ENCODE results near the gene BATF3.
"Not testable (repeated sequence)": the region's sequence is repeated elsewhere in the genome, so short reads cannot be mapped to it uniquely, and the experiment has no call there.

Gene BATF3, protein sequence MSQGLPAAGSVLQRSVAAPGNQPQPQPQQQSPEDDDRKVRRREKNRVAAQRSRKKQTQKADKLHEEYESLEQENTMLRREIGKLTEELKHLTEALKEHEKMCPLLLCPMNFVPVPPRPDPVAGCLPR

DNA sequence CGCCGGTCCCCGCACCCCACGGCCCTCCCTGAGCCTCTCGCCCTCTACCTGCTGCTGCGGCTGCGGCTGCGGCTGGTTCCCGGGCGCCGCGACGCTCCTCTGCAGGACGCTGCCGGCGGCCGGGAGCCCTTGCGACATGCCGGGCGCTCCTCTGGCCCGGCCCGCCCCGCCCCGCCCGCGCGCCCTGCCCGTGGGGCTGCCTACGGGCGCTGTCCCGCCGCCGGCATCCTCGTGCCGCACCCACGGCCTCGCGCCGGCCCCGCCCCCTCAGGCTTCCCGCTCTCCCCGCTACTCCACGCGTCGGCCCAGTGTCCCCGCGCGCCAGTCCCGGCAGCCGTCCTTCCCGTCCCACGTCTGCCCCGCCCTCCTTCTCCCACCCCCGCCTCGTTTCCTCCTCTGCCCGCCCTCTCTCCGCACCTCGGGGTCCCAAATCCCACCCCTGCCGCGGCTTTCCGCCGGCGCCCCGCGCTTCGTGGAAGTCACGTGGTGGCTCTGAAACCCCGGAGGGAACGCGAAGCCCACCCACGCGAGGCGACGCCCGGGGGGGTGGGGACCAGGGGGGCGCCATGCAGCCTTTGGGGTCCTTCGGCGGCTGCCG is at the start of gene BATF3:
BATF3 (minus strand) TSS at position 216 of the 598 bp plus-strand sequence; CDS start at position 138, 78 bp downstream.
- no peak for DNase-seq

DNA sequence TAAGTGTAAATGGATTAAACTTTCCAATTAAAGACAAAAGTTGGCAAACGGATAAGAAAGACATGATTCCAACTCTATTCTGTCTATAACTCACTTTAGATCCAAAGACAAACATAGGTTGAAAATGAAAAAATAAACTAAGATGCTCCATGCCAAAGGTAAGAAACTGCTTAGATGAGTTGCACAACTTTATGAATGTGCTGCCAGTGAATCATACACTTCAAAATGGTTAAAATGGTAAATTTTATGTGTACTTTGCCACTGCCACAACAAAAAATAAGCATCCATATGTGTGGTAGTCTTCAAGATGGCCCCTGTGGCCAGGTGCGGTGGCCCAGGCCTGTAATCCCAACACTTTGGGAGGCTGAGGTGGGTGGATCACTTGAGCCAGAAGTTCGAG is 46.9 kb upstream of the BATF3 start:
- no peak for DNase-seq

DNA sequence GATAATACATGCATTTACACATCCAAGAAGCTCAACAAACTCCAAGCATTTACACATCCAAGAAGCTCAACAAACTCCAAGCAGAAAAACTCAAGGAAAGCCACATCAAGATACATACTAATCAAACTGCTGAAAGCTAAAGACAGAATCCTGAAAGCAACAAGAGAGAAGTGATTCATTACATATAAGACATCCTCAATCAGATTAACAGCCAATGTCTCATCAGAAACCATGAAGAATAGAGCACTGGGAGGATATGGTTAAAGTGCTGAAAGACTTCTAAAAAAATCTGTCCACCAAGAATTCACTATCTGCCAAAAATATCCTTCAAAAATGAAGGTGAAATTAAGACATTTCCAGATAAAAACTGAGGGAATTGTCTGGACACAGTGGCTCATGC is 45.7 kb upstream of the BATF3 start:
- no peak for DNase-seq

DNA sequence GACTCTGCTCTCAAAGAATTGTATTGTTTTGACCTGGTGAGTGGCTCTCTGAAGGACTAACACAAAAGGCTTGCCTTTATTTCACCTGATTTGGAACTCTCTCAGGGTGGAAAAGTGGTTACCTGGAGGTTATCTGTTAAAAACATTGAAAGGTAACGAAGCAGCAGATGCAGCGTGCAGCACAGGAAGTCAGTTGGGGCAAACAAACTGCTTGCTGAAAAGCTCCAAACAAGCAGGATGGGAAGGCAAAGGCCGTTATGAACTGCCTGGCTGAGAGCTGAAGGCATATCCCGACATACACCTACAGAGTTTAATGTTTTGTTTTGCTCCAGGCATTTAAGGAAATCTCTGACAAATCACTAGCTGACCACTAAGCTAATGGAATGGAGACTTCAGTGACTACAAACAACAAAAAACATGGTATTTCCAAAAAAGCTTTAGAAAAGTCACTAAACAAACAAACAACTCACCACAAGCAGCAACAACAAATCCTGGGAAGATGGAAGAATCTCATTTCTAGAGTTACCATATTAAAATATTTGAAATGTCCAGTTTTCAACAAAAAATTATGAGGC is 44.3 kb upstream of the BATF3 start:
- DNase-seq: no peak

DNA sequence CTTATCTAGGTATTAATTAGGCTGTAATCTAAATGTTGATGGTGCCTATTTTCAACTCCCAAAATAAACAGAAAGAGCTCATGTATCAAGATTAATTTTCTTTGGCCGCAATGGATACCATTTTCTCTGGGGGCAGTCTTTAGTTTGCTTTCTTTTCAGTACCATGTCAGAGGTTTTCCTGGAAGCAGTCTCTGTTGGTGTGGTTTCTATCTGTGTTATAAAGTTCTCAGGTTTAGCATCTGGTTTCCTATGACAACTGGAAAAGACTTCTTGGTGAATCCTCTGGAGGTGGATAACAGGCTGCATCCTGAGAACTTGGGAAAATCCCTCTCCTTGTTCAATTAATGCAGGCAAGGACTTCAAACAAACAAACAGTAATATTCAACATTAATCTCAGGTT is 38.7 kb upstream of the BATF3 start:
- DNase-seq: no peak

DNA sequence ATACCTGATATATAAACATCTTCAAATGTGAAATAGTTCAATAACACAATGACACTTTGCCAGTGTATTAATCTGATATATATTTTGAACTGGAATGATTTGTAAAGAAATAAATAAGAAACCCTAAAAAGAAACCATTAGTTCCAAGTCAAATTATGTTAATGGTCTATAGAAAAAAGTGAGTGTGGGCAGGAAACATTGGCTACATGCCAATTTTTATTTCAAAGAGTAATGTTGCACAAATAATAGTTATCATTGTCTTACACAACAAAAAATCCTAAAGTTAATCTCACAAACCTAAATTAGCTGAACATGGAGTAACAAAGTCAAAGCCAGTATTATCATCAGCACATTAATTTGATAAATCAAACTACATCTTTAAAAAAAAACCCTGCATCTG is 37.9 kb upstream of the BATF3 start:
- no peak for DNase-seq

DNA sequence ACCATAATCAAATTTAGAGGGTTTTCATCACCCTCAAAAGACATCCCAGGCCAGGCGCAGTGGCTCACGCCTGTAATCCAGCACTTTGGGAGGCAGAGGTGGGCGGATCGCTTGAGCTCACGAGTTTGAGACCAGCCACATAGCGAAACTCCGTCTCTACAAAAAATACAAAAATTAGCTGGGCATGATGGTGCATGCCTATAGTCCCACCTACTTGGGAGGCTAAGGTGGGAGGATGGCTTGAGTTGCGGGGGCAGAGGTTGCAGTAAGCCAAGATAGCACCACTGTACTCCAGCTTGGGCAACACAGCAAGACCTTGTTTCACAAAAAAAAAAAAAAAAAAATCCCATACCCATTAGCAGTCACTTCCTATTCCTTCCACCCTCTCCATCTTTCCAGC is 33.5 kb upstream of the BATF3 start:
- DNase-seq: no peak

DNA sequence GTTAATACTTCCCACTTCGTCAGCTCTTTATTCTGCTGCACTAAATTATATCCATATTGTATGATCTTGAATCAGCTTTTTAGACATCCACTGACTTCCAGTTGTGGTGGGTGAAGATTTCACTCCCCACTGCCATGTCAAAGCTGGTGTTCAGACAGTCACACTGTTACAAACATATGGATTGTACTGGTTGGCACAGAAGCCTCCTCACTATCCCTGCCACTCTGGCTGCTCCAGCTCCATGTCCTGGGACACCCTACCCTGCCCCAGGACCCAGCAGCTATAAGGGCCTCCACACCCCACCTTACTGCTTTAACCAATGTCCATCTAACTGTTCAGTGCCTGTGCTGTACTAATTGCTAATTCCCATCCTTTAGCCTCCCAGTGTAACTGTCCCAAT is 32.0 kb upstream of the BATF3 start:
- no peak for DNase-seq

DNA sequence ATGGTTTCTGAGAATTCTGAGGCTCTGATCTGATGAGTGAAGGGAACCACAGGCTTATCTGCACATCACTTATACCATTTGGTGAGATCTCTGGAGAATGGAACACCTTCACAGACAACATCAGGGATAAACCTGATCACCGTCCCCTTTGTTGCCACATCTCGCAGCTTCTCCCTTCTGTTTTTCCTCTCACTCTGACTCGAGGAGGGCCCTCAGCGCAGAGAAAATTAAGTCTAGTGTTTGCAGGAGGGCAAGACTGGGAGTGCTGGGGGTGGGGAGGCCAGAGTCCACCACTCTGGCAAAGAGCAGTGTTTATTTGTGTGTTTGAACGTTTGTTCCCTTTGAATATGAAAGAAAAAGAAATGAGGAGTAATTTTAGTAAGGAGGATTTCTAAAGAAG is 29.0 kb upstream of the BATF3 start:
- no peak for DNase-seq

DNA sequence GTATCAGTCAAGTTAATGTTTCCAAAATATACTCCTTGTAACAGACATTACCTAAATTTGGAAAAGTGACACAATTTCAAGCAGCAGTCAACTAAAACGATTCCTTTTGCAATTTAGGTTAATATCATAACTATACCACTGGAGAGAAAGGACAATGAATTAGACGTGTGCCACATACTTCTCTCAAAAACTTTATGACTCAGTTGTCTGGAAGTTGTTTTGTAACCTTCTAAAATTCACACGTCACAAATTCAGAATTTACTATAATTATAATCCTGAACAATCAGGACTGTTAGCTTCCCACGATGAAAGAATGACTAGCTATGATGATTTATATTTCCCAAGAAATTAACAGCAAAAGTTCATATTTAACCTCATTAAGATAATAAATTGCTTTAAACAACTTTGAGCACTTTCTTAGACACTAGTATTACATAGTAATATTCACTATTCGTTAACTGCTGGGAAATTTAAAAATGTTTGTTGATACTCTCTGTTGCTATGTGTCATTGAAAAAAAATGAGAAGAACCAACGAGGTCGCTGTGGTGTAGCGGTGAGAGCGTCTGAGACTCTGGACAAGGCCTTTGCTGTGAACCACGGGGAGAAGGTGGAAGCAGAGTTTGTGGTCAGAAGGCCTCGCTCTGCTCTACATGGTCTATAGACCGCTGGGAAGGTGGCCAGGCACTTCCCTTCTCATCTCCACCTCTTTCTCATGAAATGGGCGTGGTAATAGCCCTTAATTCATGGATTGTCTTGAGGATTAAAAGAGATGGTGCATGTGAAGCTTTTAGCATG is 27.9 kb upstream of the BATF3 start:
- no peak for DNase-seq

DNA sequence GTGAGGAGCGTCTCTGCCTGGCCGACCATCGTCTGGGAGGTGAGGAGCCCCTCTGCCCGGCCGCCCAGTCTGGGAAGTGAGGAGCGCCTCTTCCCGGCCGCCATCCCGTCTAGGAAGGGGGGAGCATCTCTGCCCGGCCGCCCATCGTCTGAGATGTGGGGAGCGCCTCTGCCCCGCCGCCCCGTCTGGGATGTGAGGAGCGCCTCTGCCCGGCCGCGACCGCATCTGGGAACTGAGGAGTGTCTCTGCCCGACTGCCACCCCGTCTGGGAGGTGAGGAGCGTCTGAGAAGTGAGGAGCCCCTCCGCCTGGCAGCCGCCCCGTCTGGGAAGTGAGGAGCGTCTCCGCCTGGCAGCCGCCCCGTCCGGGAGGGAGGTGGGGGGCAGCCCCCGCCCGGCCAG is 25.0 kb upstream of the BATF3 start:
- not testable (repeated sequence) for DNase-seq

DNA sequence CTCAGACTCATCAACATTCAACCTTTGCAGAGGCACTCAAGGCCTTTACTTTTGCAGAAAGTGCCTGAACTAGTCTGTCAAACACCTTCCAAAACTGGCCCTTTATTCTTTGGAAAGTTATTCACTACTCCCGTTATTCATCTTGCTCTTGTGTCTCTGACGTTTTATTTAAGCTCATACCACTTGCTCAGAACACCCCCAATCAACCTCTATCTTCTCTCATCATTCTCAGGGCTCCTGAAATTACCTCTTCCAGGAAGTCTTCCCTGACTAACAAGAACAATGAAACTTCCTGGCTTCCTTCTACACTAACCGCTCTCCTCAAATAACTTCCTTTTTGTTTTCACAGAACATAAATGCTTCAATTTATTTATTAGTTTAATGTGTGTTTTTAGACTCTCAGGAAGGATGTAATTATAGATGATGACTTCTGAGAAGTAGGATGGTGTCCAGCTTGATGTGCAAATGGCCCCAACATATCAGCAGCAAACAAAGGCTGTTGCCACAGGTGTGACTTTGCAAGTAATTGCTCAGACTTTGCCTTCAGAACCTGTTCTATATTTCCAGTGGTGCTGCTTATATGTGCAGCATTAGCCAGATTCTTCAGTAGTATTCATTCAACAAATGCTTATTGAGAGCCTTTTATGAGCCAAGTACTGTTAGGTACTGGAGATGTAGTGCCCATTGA is 22.8 kb upstream of the BATF3 start:
- no peak for DNase-seq

DNA sequence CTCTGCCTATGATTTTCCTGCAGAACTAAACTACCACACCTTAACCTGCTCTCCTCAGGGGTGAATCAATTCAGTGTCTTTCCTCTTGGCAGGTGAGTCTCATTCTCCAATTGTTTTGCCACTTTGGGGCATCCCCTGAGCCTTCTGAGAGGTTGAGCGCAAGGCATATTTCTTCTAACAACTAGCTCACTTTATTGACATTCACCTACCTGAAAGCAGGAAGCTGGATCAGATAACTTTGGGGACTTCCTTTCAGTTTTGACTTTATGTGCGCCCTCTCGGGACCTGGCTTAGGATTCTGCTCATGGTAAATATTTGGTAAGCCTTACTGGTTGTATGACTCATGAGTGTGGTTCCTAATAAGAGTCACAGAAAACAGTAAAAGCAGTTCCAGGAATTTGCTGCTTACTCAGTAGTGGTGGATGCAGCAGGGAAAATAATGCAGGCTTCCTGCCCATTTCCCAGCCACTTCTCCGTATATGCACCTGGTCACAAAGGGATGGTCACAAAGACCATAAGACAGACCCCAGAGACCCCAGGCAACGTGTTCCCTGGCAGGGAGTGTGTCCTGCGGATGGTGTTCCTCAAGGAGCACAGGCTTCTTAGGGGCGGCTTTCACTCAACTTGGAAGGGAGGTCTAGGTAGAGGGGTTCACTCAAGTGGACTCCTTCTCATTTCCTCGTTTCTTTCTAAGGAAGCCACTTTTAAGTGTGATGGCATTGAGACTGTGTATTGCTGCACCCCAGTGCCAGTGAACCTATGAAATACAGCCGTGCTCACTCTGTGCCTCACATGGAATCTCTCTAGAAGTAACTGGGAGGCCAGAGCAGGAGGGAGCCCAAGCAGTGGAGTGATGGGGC is 22.0 kb upstream of the BATF3 start:
- no peak for DNase-seq

DNA sequence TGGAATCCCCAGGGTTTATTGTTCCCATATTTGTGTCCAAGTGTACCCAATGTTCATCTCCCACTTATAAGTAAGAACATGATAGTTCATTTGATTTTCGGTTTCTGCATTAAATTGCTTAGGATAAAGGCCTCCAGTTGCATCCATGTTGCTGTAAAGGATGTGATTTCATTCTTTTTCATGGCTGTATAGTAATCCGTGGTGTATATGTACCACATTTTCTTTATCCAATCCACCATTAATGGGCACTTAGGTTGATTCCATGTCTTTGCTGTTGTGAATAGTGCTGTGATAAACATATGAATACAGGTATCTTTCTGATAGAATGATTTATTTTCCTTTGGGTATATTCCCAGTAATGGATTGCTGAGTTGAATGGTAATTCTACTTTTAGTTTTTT is 20.0 kb upstream of the BATF3 start:
- DNase-seq: no peak

DNA sequence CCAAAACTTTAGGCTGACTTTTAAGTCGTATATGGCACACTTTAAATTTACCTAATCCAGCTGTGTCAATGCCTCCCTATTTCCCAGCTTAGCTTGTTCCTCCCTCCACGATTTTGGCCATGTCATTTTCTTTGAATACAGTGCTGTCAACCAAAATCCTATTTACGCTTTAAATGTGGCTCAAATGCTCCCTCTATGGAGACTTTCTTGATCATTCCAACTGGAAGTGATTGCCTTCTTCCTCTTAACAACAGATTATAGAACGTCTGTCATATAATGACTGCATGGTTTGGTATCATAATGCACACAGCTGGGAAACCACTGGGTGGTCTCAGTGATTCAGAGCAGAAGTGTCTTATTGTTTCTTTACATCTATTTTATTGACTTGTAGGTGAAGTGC is 18.9 kb upstream of the BATF3 start:
- no peak for DNase-seq

DNA sequence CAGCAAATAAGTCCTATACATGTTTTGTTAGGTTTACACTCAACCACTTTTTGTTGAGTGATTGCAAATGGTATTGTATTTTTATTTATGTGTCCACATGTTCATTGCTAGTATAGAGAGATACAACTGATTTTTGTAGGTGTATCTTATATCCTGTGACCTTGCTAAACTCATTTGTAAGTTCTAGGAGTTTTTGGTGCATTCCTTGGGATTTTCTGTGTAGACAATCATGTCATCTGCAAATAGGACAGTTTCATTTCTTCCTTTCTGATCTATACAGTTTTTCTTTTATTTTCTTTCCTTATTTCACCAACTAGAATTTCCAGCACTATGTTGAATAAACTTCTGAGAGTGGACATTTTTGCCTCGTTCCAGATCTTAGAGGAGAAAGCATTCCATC is 16.5 kb upstream of the BATF3 start:
- DNase-seq: no peak

DNA sequence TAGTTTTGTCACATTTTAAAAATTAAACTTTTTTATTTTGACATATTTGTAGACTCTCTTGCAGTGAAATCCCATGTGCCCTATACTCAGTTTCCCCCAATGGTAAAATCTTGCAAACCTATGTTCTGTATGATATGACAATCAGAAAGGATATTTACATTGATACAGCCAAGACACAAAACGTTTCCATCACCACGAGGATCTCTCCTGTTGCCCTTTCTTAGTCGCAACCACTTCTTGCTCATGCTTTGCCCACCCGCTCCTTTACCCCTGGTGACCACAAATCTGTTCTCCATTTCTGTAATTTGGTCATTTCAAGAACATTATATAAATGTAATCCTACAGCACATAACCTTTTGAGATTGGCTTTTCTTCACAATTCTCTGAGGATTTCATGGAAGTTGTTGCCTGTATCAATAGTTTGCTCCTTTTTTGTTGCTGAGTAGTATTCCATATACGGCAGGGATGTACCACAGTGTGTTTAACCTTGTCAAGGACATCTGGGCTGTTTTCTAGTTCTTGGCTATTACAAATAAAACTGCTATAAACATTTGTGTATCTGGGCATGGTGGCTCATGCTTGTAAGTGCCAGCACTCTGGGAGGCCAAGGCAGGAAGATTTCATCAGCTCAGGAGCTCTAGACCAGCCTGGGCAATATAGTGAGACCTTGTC is 14.0 kb upstream of the BATF3 start:
- no peak for DNase-seq

DNA sequence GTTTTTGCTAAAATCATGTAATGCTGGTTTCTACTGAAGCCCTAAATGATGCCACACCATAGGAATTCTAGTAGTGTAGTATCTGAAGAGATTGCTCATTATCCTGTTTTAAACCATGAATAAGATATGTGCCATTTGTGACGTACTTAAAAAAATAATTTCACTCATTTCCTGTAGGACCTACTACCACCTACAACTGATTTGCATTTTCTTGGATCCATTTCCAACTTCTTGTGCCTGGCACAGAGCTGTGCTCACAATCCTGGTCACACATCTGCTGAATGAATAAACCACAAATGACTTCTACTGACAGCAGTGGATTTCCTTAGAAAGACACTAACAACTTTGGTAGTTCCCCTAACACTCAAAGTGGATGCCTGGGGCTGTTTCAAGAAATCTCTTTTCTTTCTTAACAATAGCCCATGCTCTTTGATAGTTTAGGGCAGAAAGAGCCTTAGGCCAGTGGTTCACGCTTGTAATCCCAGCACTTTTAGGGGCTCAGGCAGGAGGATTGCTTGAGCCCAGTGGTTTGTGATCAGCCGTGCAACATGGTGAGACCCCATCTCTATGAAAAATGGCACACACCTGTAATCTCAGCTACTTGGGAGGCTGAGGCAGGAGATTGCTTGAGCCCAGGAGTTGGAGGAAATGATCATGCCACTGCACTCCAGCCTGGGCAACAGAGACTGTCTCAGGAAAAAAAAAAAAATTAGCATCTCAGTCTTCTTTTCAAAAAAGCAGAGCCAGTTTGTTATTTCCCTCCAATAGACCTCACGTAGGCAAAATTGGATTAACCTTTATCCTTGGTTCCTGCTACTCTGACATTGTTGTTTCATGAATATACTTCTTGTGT is 13.0 kb upstream of the BATF3 start:
- no peak for DNase-seq

DNA sequence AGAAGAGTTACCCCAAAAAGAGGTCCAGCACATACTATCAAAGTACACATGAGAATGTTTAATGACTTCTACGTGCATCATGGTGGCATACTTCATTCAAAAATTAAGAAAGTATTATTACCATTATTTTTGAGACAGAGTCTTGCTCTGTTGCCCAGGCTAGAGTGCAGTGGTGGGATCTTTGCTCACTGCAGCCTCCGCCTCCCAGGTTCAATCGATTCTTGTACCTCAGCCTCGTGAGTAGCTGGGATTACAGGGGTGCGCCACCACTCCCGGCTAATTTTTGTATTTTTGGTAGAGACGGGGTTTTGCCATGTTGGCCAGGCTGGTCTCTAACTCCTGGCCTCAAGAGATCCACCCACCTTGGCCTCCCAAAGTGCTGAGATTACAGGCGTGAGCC is 12.3 kb upstream of the BATF3 start:
- not testable (repeated sequence) for DNase-seq

DNA sequence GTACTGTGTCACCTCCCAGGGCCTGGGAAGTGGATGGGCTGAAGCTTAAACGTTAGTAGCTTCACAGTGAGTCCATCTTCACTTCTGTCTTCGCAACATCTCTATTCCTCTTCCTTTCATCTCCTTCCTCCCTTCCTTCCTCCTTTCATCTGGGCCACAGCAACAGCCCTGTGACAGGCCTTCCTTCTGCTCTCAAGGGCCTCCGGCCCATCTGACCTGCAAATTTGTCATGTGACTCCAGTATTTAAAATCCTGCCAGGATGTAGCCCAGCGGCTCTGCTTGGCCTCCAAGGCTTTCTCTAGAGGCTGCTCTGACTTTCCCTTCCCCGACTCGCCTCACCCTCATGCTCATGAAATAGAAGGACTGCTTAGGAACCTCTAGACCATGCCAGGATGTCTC is 10.9 kb upstream of the BATF3 start:
- no peak for DNase-seq

DNA sequence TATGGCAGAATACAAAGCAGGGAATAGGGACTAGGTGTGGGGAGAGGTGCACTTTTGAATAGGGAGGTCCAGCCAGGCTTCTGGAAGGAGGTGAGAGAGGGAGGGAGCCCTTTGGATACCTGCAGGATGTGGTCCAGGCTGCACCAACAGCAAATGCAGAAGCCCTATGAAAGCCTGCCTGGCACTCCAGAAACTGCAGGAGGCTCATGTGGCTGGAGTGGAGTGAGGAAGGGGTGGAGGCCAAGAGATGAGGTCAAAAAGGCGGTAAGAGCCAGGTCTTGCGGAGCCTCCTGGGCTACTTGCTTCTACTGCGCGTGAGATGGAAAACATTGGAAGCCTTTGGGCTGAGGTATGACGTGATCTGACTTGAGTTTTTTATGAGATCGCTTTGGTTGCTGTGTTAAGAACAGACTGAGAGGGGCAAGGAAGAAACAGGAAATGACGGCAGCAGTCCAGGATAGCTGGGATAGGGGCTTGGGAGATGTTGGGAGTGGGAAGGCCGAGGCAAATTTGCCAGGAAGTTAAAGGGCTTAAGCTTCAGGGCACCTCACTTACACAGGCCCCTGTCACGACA is 4.4 kb upstream of the BATF3 start:
- no peak for DNase-seq
